Activated CD4-positive, alpha-beta T cell treated with anti-CD3 and anti-CD28 coated beads, Interleukin-2, amount 50 U/mL, for 1 hour (primary cell): Measurements from ENCODE around the gene YIF1B.
"Not testable (repeated sequence)": the region's sequence is repeated elsewhere in the genome, so short reads cannot be mapped to it uniquely, and the experiment has no call there.

ENCODE experiments used
- DNase-seq: peaks from one replicate; pipeline ENCODE4 v3.0.0-alpha.2; 2020

Gene YIF1B, protein sequence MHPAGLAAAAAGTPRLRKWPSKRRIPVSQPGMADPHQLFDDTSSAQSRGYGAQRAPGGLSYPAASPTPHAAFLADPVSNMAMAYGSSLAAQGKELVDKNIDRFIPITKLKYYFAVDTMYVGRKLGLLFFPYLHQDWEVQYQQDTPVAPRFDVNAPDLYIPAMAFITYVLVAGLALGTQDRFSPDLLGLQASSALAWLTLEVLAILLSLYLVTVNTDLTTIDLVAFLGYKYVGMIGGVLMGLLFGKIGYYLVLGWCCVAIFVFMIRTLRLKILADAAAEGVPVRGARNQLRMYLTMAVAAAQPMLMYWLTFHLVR

DNA sequence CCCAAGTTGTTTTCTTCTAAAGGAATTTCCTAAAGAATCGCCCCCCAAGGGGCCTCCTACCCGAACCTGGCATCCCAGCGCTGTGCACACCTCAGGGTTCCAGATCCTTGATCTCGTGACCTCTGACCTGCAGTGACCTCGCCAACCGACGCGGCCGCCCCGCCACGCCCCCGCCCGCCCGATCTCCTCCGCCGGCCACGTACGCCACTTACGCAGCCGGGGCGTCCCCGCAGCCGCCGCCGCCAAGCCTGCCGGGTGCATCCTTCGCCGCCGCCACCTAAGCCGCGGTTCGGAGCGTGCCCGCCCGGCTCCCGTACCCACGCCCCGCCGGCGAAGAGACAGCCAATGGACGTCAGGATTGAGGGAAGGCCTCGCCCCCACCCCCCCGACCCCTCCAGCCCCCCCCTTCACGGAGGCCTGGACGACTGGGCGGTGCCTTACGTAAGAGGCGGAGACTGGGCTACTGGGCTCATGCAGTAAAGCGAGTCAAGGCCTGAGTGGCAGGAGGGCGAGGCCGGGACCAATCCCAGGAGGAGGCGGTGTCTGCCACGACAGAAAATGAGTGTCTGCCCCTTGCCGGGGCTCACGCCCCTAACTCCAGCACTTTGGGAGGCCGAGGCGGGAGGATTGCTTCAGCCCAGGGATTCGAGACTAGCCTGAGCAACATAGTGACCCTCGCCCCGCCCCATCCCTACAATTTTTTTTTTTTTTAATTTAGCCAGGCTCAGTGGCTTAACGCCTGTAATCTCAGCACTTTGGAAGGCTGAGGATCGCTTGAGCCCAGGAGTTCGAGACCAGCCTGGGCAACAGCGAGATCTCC is at the start of gene YIF1B:
YIF1B (minus strand) TSS at position 291 of the 820 bp plus-strand sequence; CDS start at position 261, 30 bp downstream.
- peak; percentile 93 for DNase-seq

- DNase-seq = not testable (repeated sequence)
Observed at GRCh38 chr19:38362946-38363688, 47.4 kb upstream of the YIF1B start.

DNA sequence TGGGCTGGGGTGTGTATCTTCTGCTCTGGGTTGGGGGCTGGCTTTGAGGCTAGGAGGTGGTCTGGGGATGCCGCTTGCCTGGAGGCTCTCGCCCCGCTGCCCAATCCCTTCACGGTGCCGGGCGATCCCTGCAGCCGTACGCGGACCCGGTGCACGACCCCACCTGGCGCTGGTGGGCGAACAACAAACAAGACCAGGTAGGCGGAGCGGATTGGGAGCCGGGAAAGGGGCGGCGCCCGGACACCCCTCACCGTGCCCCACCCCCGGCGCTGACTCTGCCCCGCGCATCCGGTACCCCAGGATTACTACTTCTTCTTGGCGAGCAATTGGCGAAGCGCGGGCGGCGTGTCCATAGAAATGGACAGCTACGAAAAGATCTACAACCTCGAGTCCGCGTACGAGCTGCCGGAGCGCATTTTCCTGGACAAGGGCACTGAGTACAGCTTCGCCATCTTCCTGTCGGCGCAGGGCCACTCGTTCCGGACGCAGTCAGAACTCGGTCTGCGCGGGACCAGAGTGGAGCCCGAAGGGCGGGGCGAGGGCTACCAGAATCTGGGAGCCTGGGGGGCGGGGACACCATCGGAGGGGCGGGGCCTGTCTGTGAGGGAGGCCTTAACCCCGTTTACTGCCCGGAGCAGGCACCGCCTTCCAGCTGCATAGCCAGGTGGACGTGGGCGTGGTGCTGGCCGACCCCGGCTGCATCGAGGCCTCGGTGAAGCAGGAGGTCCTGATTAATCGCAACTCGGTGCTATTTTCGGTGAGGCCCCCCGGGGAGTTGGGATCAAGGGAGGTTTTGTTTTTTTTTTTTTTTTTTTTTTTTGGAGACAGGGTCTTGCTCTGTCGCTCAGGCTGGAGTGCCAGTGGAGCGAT is 46.6 kb upstream of the YIF1B start:
- peak; percentile 64 for DNase-seq

- DNase-seq = peak; percentile 48
Observed at GRCh38 chr19:38361633-38362075, 45.9 kb upstream of the YIF1B start.

DNA sequence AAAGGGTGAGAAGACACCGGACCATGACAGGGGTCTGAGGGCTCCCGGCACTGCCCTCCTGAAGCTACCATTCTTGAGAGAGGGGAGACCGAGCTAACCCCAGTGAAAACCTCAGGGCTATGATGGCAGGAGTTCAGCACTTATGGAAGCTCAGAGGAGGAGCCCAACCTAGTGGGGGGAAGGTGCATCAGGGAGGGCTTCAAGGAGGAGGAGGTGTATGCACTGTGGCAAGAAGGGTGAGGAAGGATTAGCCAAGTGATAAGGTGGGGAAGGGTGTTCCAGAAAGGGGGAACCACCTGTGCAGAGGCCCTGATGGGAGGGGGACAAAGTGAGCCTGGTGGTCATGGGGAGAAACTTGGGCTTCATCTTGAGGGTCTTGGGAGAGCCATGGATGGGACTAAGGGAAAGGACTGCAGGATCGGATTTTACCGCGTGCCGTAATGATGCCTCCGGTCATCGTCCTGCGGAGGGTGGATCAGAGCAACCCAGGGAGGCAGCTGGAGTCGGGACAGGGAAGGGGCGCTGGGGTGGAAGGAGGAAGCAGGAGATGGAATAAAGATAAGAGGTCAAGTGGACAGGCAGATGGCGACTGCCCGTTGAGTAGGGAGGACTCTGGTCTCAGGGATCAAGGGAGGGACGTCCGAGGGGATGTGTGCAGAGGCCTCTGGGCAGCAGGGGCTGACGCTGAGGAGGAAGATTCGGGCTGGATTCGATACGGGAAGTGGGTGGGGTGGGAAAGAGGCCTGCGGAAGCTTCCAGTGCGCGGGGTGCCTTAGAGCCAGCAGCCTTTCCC is 45.3 kb upstream of the YIF1B start:
- no peak for DNase-seq

DNA sequence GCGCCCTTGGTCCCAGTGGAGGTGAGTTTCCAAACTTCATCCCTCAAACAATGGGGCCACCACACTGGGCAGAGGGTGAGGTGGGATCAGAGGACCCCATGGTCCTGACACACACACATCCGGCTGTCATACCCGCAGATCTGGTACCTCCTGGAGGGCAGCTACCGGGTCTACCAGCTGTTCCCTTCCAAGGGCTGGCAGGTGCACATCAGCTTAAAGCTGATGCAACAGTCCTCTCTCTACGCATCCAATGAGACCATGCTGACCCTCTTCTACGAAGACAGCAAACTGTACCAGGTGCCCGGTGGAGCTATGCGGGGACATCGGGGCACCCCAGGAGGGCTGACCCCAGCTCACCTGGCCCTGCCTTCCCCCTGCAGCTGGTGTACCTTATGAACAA is 44.6 kb upstream of the YIF1B start:
- no peak for DNase-seq

- DNase-seq = no peak
Observed at GRCh38 chr19:38359242-38360021, 43.7 kb upstream of the YIF1B start.

DNA sequence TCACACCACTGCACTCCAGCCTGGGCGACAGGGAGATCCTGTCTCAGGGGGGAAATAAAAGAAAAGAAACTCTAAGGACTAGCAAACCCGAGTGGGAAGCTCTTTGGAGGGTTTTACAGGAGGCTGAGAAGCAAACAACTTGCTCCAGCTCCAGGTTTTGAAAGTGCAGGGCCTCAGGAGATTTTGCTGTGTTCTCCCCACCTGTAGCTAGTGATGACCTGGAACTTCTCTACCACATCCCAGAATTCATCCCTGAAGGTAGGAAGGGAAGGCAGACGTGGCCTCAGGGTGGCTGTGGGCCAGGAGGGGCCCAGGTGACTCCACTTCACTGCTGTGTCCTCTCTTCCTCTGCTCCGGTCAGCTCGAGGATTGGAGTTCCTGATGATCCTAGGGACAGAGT is 42.3 kb upstream of the YIF1B start:
- DNase-seq = no peak

DNA sequence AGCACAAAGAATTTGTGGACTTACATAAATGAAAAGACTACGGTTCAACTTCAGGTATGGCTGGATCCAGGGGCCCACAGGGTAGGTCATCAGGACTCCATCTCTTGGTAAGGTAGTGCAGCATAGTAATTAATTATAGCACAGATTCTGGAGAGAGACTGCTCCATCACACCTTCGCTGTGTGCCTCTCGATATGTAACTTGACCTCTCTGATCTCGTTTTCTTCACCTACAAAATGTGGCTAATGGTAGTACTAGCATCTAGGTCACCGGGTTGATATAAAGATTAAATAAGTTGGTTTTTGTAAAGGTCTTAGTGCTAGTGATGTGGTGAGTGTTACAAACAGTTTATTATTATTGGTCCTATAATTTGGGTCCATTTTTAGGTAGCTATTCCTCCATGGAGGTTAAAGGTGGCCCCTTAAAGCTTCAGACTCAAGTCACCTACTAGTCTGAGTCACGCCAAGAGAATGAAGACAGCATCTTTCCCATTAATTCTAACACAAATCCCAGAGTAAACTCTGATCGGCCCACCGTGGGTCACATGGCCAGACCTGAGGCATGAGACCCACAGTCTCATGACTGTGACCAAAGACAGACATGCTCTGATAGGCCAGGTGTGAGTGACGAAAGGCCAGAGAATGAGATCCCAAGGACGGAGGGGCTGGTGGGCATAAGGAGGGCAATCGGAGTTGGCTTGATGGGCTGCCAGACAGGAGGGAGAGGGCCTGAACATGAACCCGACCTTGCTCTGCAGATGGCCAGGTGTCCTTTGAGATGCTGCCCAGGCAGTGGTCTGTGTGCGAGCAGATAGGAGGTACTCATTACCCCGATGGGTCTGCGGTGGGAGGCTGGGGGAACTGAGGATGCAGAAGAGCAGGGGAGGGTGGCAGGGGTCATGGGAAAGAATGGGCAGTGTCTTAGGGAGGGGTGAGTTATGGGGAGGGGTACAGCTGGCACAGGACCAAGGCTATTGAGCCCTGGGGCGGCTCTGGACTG is 40.3 kb upstream of the YIF1B start:
- no peak for DNase-seq

- no peak for DNase-seq
Observed at GRCh38 chr19:38352611-38353010, 36.9 kb upstream of the YIF1B start.

GRCh38 chr19:38351865-38352395 is 36.2 kb upstream of the YIF1B start:
- no peak for DNase-seq

DNA sequence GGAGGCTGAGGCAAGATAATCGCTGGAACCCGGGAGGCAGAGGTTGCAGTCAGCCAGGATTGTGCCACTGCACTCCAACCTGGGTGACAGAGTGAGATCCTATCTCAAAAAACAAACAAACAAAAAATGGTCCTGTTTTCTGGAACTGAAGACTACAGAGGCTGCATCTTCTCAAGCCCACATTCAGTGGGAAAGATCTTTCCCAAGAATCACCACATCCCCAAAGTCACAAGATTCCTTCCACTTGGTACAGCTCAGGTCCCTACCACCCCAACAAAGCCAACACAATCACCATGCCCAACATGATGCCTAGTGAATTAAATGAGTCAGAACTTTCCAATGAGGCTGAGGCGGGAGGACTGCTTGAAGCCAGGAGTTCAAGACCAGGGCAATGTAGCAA is 35.1 kb upstream of the YIF1B start:
- no peak for DNase-seq

DNA sequence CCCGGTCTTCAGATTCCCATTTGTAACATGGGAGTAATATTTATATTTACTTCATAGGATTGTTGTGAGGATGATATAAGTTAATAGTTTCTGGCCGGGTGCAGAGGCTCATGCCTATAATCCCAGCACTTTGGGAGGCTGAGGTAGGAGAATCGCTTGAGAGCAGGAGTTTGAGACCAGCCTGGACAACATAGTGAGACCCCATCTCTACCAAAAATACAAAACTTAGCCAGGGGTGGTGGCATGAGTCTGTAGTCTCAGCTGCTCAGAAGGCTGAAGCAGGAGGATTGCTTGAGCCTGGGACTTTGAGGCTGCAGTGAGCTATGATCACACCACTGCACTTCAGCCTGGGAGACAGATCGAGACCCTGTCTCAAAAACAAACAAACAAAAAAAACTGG is 31.1 kb upstream of the YIF1B start:
- DNase-seq = no peak

GRCh38 chr19:38340927-38341326 is 25.2 kb upstream of the YIF1B start:
- DNase-seq = no peak

DNA sequence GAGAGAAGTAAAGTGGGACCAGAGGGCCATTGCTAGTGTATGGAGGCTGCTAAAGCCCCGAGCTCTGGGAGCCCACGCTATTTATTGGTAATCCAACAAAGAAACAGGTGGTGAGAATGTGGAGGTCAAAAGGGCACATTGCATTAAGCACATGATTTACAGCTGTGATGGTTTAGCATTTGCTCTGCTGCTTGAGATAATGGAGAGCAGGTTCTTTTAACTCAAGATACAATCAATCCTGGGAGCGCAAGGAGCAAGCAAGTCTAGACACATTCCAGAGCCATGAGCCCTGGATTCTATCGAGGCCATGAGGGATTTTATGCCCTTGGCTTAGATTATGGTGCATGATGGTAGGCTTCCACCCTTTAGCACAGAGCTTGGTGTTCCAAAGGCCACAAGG is 23.3 kb upstream of the YIF1B start:
- DNase-seq = not testable (repeated sequence)

GRCh38 chr19:38337360-38337653 is 21.6 kb upstream of the YIF1B start:
- no peak for DNase-seq

DNA sequence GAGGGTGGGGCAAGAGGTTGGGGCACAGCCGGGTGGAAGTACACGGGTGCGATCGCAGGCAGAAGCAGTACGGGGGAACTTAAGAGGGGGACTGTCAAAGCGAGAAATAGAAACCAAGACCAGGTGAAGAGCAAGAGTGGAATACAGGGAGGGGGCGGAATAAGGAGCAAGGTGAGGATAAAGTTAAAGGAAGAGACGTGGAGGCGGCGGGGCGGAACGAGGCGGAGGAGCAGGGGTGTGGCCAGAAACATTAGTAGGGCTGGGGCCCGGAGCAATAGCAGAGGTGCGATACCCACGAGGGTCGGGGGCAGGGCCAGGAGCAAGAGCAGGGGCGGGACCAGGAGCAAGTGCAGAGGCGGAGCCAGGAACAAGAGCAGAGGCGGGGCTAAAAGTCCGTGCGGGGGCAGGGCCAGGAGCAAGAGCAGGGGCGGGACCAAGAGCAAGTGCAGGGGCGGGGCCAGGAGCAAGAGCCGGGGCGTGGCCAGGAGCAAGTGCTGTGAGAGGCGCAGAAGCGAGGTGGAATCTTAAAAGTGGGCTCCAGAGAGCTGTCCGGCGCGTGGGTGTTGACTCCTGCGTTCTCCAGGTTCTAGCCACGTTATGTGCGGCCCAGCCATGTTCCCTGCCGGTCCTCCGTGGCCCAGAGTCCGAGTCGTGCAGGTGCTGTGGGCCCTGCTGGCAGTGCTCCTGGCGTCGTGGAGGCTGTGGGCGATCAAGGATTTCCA is 21.1 kb upstream of the YIF1B start:
- peak; percentile 94 for DNase-seq

DNA sequence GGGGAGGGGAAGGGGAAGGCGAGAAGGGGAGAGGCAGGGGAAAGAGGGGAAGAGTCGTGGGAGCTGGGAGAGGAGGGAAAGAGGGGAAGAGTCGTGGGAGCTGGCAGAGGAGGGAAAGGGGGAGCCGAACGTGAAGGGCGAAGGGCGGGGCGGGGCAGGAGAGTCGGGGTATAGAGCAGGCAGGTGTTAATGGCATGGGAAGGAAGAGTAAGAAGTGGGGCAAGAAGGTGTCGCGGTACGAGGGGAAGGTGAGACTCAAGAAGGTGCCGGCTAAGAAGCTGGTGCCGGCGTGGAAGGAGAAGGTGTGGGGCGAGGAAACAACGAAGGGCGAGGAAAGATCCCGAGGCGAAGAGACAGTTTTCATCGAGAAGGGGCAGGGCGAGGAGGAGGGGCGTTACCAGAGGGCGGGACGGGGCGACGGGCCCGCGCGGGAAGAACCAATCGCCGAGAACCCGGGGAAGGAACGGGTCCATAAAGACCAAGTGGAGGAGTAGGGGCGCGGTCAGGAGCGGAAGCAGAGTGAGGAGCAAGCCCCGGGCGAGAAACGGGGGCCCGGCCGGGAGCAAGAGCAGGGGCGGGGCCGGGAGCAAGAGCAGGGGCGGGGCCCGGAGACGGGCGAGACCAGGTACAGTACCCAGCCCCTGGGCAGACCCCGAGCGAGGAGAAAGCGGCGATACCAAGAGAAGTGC is 20.3 kb upstream of the YIF1B start:
- peak; percentile 93 for DNase-seq
